Ovary (tissue), 3 donors: Measurements from ENCODE around the gene FGD2.
"Not testable (repeated sequence)": the region's sequence is repeated elsewhere in the genome, so short reads cannot be mapped to it uniquely, and the experiment has no call there.

ENCODE experiments used
- EP300 ChIP-seq: sonication (generic); formaldehyde crosslinking; IDR thresholded peaks from one replicate; pipeline ENCODE4 v1.6.1; 2017; ENCODE audit warnings: antibody characterized with exemption
- POLR2A ChIP-seq: fragments of 450-650 bp; IDR thresholded peaks from one replicate; pipeline ENCODE4 v1.6.1; 2017; ENCODE audit warnings: antibody characterized with exemption, mild to moderate bottlenecking, moderate library complexity
- TF ChIP-seq, protein P1 (sequence below), 3 donors: fragments of 450-650 bp in 2 of 3; fragments of 200-600 bp in 1 of 3; IDR thresholded peaks; one replicate each; pipeline versions ENCODE4 v1.5.1 to v1.8.0; 2016 to 2022; ENCODE audit warnings: antibody characterized with exemption in 3 of 3, mild to moderate bottlenecking in 1 of 3
- donor health status: DM: no; HTN: no; CAD: no.

DNA sequence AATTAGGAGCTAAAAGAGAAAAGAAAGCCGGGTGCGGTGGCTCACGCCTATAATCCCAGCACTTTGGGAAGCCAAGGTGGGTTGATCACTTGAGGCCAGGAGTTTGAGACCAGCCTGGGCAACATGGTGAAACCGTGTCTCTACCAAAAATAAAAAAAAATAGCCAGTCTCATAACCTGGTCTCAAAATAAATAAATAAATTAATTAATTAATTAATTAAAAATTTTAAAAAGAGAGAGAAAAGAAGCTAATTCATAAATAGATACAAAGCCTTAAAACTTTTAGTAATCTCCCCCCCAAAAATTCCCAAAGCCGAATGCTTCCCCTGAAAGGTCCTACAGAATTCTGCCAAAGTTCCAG lies 53.5 kb downstream of the FGD2 start:
- TF ChIP-seq, protein P1, sequence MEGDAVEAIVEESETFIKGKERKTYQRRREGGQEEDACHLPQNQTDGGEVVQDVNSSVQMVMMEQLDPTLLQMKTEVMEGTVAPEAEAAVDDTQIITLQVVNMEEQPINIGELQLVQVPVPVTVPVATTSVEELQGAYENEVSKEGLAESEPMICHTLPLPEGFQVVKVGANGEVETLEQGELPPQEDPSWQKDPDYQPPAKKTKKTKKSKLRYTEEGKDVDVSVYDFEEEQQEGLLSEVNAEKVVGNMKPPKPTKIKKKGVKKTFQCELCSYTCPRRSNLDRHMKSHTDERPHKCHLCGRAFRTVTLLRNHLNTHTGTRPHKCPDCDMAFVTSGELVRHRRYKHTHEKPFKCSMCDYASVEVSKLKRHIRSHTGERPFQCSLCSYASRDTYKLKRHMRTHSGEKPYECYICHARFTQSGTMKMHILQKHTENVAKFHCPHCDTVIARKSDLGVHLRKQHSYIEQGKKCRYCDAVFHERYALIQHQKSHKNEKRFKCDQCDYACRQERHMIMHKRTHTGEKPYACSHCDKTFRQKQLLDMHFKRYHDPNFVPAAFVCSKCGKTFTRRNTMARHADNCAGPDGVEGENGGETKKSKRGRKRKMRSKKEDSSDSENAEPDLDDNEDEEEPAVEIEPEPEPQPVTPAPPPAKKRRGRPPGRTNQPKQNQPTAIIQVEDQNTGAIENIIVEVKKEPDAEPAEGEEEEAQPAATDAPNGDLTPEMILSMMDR (IDR thresholded peaks at IDR 0.05), result not testable (repeated sequence)
- not testable (repeated sequence) for TF ChIP-seq POLR2A, EP300
